Stimulated activated CD4-positive, alpha-beta T cell treated with anti-CD3 and anti-CD28 coated beads, Interleukin-15, amount 100 ng/mL, for 24 hours (primary cell): ENCODE results near the gene TFCP2.

Experiments used
- DNase-seq: peaks from one replicate; pipeline ENCODE4 v3.0.0-alpha.2; 2020

Gene TFCP2

GRCh38 chr12:51196547-51196946 lies 23.6 kb upstream of the TFCP2 start:
- no peak for DNase-seq

- DNase-seq, result no peak
These were observed 22.9 kb upstream of the TFCP2 start for GRCh38 chr12:51195841-51196240.

- no peak for DNase-seq
These were observed 19.3 kb upstream of the TFCP2 start for GRCh38 chr12:51192284-51192671.

GRCh38 chr12:51191516-51192283 lies 18.8 kb upstream of the TFCP2 start:
- DNase-seq, result no peak

- no peak for DNase-seq
These were observed 17.9 kb upstream of the TFCP2 start for GRCh38 chr12:51190820-51191219.

GRCh38 chr12:51189790-51190355 lies 16.9 kb upstream of the TFCP2 start:
- no peak for DNase-seq

- DNase-seq, result no peak
These were observed 15.6 kb upstream of the TFCP2 start for GRCh38 chr12:51188359-51189051.

- DNase-seq, result no peak
These were observed 14.5 kb upstream of the TFCP2 start for GRCh38 chr12:51187370-51187987.

- DNase-seq, result no peak
These were observed 13.6 kb upstream of the TFCP2 start for GRCh38 chr12:51186465-51187085.

- DNase-seq, result no peak
These were observed 12.3 kb upstream of the TFCP2 start for GRCh38 chr12:51185171-51185717.

GRCh38 chr12:51183816-51184215 lies 10.9 kb upstream of the TFCP2 start:
- no peak for DNase-seq

GRCh38 chr12:51183349-51183748 lies 10.4 kb upstream of the TFCP2 start:
- no peak for DNase-seq

- DNase-seq, result no peak
These were observed 8.6 kb upstream of the TFCP2 start for GRCh38 chr12:51181558-51181957.

- DNase-seq, result no peak
These were observed 5.0 kb upstream of the TFCP2 start for GRCh38 chr12:51177897-51178296.

GRCh38 chr12:51174501-51174900 lies 1.6 kb upstream of the TFCP2 start:
- no peak for DNase-seq

GRCh38 chr12:51171884-51172514 lies 936 bp downstream of the TFCP2 start:
- no peak for DNase-seq

- no peak for DNase-seq
These were observed 9.1 kb downstream of the TFCP2 start for GRCh38 chr12:51163795-51164194.

GRCh38 chr12:51162217-51162616 lies 10.7 kb downstream of the TFCP2 start:
- DNase-seq, result no peak

GRCh38 chr12:51160814-51161459 lies 12.0 kb downstream of the TFCP2 start:
- DNase-seq, result no peak

GRCh38 chr12:51156245-51156765 lies 16.6 kb downstream of the TFCP2 start:
- DNase-seq, result no peak

- DNase-seq, result no peak
These were observed 20.0 kb downstream of the TFCP2 start for GRCh38 chr12:51152953-51153352.

- DNase-seq, result no peak
These were observed 22.2 kb downstream of the TFCP2 start for GRCh38 chr12:51150777-51151176.
